HepG2 (cell line): ENCODE measurements around the gene GPC6. TPM values are rescaled to one million over a fixed set of nuclear protein-coding genes. Genes with fewer than 3 reads are reported as not detected.

Source experiments
- ATF1 ChIP-seq: IDR thresholded peaks from 2 replicates; pipeline ENCODE4 v1.6.1; 2016; ENCODE audit warnings: mild to moderate bottlenecking, control low read depth
- CAMTA2 ChIP-seq: sonication (generic); formaldehyde crosslinking; IDR thresholded peaks from 2 replicates; pipeline ENCODE4 v1.4.0; 2020; ENCODE audit warnings: mild to moderate bottlenecking, missing genetic modification reagents, borderline replicate concordance
- ELF4 ChIP-seq: sonication (generic); formaldehyde crosslinking; IDR thresholded peaks from 2 replicates; pipeline ENCODE4 v1.5.0; 2020; ENCODE audit warnings: missing genetic modification reagents, mild to moderate bottlenecking, moderate library complexity, borderline replicate concordance
- POGZ ChIP-seq: sonication (generic); formaldehyde crosslinking; IDR thresholded peaks from 2 replicates; pipeline ENCODE4 v1.4.0; 2020; ENCODE audit warnings: mild to moderate bottlenecking, missing genetic modification reagents
- POLR2AphosphoS2 ChIP-seq: IDR thresholded peaks from 2 replicates; pipeline ENCODE4 v1.6.1; 2011; ENCODE audit warnings: low read depth, low read length, improper control_type of control experiment
- SALL1 ChIP-seq: sonication (generic); formaldehyde crosslinking; IDR thresholded peaks from 2 replicates; pipeline ENCODE4 v1.8.0; 2022; ENCODE audit warnings: mild to moderate bottlenecking, missing genetic modification reagents
- TP53 ChIP-seq: sonication (generic); formaldehyde crosslinking; conservative IDR thresholded peaks from 2 replicates; pipeline ENCODE4 v1.4.0; 2020; ENCODE audit warnings: missing genetic modification reagents
- ZNF296 ChIP-seq: sonication (generic); formaldehyde crosslinking; conservative IDR thresholded peaks from 2 replicates; pipeline ENCODE4 v1.5.0; 2020; ENCODE audit warnings: mild to moderate bottlenecking, missing genetic modification reagents
- ZNF570 ChIP-seq: sonication (generic); formaldehyde crosslinking; IDR thresholded peaks from 2 replicates; pipeline ENCODE4 v1.4.0; 2020; ENCODE audit warnings: mild to moderate bottlenecking, missing genetic modification reagents, borderline replicate concordance
- ZNF720 ChIP-seq: sonication (generic); formaldehyde crosslinking; IDR thresholded peaks from 2 replicates; pipeline ENCODE4 v1.4.0; 2020; ENCODE audit warnings: missing genetic modification reagents
- ZNF792 ChIP-seq: IDR thresholded peaks from 2 replicates; pipeline ENCODE4 v1.6.1; 2016
- polyA plus RNA-seq, 8 experiments: library from polyadenylated mRNA; depleted of rRNA in 3 of 8; stranded (reverse) in 7 of 8; unstranded in 1 of 8; fragments of >200 nt; fragmentation: Illumina TruSeq in 4 of 8; extraction: Trizol in 4 of 8; gene quantifications; 2 replicates each; pipeline versions ENCODE4 v1.2.1 to v1.2.3, GENCODE V29; 2011 to 2016; ENCODE audit warnings: low read depth in 4 of 8, missing spikeins in 1 of 8, mixed read lengths in 1 of 8; ENCODE audit not compliant: insufficient read depth in 1 of 8
- total RNA-seq, 5 experiments: library from RNA; depleted of rRNA; stranded (reverse); fragments of >200 nt; fragmentation: Illumina TruSeq; extraction: Trizol; gene quantifications; 2 replicates each; pipeline ENCODE4 v1.2.3, GENCODE V29; 2016; ENCODE audit warnings: low read depth in 1 of 5
- TF ChIP-seq, protein P1 (sequence below): sonication (generic); formaldehyde crosslinking; IDR thresholded peaks from 2 replicates; pipeline ENCODE4 v1.5.0; 2020; ENCODE audit warnings: mild to moderate bottlenecking, missing genetic modification reagents
- TF ChIP-seq, protein P2 (sequence below): sonication (generic); formaldehyde crosslinking; IDR thresholded peaks from 2 replicates; pipeline ENCODE4 v1.9.0; 2021; ENCODE audit warnings: missing genetic modification reagents, borderline replicate concordance
- TF ChIP-seq, protein P3 (sequence below), 2 experiments: sonication (generic) in 1 of 2; formaldehyde crosslinking in 1 of 2; IDR thresholded peaks; 2 replicates each; pipeline versions ENCODE4 v1.4.0 to v1.6.1; 2016 to 2020; ENCODE audit warnings: borderline replicate concordance in 1 of 2, low read depth in 1 of 2, mild to moderate bottlenecking in 1 of 2, missing genetic modification reagents in 1 of 2
- TF ChIP-seq, protein P4 (sequence below): IDR thresholded peaks from 2 replicates; pipeline ENCODE4 v1.6.1; 2016; ENCODE audit warnings: low read depth
- TF ChIP-seq, protein P5 (sequence below): sonication (generic); formaldehyde crosslinking; IDR thresholded peaks from 2 replicates; pipeline ENCODE4 v1.5.1; 2020; ENCODE audit warnings: missing genetic modification reagents, mild to moderate bottlenecking, borderline replicate concordance
- TF ChIP-seq, protein P6 (sequence below): fragments of 450-650 bp; IDR thresholded peaks from 2 replicates; pipeline ENCODE4 v1.6.1; 2017

Gene GPC6
- total and polyA plus RNA-seq, 2 of the 13 experiments (the other 11 are each of a cell fraction or from before 2014, with no cell fraction given) = 24.5 to 33.9 TPM

DNA sequence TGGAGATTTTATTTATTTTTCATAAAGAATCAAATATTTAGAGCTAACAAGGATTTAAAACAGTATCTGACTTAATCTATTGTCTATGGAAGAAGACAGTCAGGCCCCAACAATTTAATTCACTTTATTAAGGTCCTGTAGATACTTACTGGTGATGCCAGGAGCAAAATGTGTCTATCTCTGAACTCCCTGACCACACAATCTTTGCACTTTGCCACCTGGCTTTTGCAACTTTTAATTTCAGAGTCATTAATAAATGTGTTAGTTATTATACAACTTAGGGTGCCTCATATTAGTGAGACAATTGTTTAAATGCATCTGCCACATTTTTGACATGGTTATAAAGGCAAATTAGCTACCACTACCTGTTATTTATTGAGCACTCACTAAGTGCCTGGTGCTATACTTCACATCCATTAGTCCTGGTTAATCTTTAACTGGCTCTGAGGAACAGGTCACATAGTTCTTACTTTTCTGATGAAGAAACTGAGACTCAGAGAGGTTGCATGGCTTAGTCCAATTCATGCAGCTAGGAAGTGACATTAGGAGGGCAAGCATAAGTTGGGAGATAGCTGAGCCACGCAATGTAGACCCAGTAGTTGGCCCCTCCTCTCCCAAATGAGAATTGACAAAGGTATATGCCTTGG lies 955.0 kb downstream of the GPC6 start (continued):
- TF ChIP-seq, protein P1, sequence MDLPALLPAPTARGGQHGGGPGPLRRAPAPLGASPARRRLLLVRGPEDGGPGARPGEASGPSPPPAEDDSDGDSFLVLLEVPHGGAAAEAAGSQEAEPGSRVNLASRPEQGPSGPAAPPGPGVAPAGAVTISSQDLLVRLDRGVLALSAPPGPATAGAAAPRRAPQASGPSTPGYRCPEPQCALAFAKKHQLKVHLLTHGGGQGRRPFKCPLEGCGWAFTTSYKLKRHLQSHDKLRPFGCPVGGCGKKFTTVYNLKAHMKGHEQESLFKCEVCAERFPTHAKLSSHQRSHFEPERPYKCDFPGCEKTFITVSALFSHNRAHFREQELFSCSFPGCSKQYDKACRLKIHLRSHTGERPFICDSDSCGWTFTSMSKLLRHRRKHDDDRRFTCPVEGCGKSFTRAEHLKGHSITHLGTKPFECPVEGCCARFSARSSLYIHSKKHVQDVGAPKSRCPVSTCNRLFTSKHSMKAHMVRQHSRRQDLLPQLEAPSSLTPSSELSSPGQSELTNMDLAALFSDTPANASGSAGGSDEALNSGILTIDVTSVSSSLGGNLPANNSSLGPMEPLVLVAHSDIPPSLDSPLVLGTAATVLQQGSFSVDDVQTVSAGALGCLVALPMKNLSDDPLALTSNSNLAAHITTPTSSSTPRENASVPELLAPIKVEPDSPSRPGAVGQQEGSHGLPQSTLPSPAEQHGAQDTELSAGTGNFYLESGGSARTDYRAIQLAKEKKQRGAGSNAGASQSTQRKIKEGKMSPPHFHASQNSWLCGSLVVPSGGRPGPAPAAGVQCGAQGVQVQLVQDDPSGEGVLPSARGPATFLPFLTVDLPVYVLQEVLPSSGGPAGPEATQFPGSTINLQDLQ (CRISPR knock-in tag) = no peak
- no peak for TF ChIP-seq TP53 (CRISPR knock-in tag)
- TF ChIP-seq ZNF720 (CRISPR knock-in tag) = no peak
- TF ChIP-seq, protein P2, sequence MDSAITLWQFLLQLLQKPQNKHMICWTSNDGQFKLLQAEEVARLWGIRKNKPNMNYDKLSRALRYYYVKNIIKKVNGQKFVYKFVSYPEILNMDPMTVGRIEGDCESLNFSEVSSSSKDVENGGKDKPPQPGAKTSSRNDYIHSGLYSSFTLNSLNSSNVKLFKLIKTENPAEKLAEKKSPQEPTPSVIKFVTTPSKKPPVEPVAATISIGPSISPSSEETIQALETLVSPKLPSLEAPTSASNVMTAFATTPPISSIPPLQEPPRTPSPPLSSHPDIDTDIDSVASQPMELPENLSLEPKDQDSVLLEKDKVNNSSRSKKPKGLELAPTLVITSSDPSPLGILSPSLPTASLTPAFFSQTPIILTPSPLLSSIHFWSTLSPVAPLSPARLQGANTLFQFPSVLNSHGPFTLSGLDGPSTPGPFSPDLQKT (CRISPR knock-in tag) = no peak
- TF ChIP-seq, protein P3, sequence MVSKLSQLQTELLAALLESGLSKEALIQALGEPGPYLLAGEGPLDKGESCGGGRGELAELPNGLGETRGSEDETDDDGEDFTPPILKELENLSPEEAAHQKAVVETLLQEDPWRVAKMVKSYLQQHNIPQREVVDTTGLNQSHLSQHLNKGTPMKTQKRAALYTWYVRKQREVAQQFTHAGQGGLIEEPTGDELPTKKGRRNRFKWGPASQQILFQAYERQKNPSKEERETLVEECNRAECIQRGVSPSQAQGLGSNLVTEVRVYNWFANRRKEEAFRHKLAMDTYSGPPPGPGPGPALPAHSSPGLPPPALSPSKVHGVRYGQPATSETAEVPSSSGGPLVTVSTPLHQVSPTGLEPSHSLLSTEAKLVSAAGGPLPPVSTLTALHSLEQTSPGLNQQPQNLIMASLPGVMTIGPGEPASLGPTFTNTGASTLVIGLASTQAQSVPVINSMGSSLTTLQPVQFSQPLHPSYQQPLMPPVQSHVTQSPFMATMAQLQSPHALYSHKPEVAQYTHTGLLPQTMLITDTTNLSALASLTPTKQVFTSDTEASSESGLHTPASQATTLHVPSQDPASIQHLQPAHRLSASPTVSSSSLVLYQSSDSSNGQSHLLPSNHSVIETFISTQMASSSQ (IDR thresholded peaks at IDR 0.05; ENCODE audit: low read depth) = peak; percentile 86
- TF ChIP-seq, protein P3 (CRISPR knock-in tag; IDR thresholded peaks at IDR 0.05; ENCODE audit: borderline replicate concordance) = peak; percentile 46; the same call in 1 of the 2 replicates
- TF ChIP-seq, protein P4, sequence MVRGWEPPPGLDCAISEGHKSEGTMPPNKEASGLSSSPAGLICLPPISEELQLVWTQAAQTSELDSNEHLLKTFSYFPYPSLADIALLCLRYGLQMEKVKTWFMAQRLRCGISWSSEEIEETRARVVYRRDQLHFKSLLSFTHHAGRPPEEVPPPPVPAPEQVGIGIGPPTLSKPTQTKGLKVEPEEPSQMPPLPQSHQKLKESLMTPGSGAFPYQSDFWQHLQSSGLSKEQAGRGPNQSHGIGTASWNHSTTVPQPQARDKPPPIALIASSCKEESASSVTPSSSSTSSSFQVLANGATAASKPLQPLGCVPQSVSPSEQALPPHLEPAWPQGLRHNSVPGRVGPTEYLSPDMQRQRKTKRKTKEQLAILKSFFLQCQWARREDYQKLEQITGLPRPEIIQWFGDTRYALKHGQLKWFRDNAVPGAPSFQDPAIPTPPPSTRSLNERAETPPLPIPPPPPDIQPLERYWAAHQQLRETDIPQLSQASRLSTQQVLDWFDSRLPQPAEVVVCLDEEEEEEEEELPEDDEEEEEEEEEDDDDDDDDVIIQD (CRISPR knock-in tag) = 0 out of 2 replicates have a peak, but pooled peaks have one; percentile 10
- no peak for TF ChIP-seq ZNF792 (CRISPR knock-in tag)
- TF ChIP-seq, protein P5, sequence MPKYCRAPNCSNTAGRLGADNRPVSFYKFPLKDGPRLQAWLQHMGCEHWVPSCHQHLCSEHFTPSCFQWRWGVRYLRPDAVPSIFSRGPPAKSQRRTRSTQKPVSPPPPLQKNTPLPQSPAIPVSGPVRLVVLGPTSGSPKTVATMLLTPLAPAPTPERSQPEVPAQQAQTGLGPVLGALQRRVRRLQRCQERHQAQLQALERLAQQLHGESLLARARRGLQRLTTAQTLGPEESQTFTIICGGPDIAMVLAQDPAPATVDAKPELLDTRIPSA (CRISPR knock-in tag) = no peak
- no peak for TF ChIP-seq ZNF296 (CRISPR knock-in tag)
- TF ChIP-seq POGZ (CRISPR knock-in tag) = peak; percentile 57; the same call in 1 of the 2 replicates
- no peak for TF ChIP-seq ELF4
- TF ChIP-seq POLR2AphosphoS2 = no peak
- no peak for TF ChIP-seq ATF1 (CRISPR knock-in tag)
- TF ChIP-seq, protein P6, sequence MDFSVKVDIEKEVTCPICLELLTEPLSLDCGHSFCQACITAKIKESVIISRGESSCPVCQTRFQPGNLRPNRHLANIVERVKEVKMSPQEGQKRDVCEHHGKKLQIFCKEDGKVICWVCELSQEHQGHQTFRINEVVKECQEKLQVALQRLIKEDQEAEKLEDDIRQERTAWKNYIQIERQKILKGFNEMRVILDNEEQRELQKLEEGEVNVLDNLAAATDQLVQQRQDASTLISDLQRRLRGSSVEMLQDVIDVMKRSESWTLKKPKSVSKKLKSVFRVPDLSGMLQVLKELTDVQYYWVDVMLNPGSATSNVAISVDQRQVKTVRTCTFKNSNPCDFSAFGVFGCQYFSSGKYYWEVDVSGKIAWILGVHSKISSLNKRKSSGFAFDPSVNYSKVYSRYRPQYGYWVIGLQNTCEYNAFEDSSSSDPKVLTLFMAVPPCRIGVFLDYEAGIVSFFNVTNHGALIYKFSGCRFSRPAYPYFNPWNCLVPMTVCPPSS = no peak
- TF ChIP-seq CAMTA2 (CRISPR knock-in tag) = no peak
- no peak for TF ChIP-seq ZNF570 (CRISPR knock-in tag)
- TF ChIP-seq SALL1 = no peak
